HepG2 (cell line): ENCODE results near the gene ZFHX3. TPM values are rescaled to one million over a fixed set of nuclear protein-coding genes. Genes with fewer than 3 reads are reported as not detected.
A peak's percentile ranks its signal among the peaks of the same experiment; 100 is the strongest.

Experiments
- AGO2 ChIP-seq: fragments of 200-400 bp; formaldehyde crosslinking; optimal IDR thresholded peaks from 2 replicates; pipeline ENCODE3; 2017; ENCODE audit warnings: mild to moderate bottlenecking, low read depth, low read length, moderate library complexity
- BCL6 ChIP-seq: IDR thresholded peaks from 2 replicates; pipeline ENCODE4 v1.6.1; 2016; ENCODE audit warnings: missing genetic modification reagents, missing compliant biosample characterization
- CAMTA2 ChIP-seq: sonication (generic); formaldehyde crosslinking; IDR thresholded peaks from 2 replicates; pipeline ENCODE4 v1.4.0; 2020; ENCODE audit warnings: mild to moderate bottlenecking, missing genetic modification reagents, borderline replicate concordance
- FIP1L1 ChIP-seq: fragments of 200-400 bp; formaldehyde crosslinking; IDR thresholded peaks from 2 replicates; pipeline ENCODE4 v1.6.1; 2018; ENCODE audit warnings: low read depth, mild to moderate bottlenecking, low read length, moderate library complexity, borderline replicate concordance; ENCODE audit not compliant: insufficient read depth
- FOSL2 ChIP-seq: sonication (generic); formaldehyde crosslinking; IDR thresholded peaks from 2 replicates; pipeline ENCODE4 v1.4.0; 2020; ENCODE audit warnings: missing genetic modification reagents
- FOXO1 ChIP-seq: sonication (generic); formaldehyde crosslinking; IDR thresholded peaks from 2 replicates; pipeline ENCODE4 v1.4.0; 2020; ENCODE audit warnings: missing genetic modification reagents
- GATA4 ChIP-seq: sonication (generic); IDR thresholded peaks from 2 replicates; pipeline ENCODE4 v1.6.1; 2016; ENCODE audit warnings: antibody characterized with exemption, low read depth, borderline replicate concordance
- GTF2F1 ChIP-seq: fragments of 150-350 bp; IDR thresholded peaks from 2 replicates; pipeline ENCODE4 v1.6.1; 2014; ENCODE audit warnings: low read length
- HOXA3 ChIP-seq: sonication (generic); formaldehyde crosslinking; IDR thresholded peaks from 2 replicates; pipeline ENCODE4 v1.5.0; 2020; ENCODE audit warnings: missing genetic modification reagents
- KLF11 ChIP-seq: IDR thresholded peaks from 2 replicates; pipeline ENCODE4 v1.6.1; 2016; ENCODE audit warnings: missing compliant biosample characterization
- MEF2D ChIP-seq: sonication (generic); formaldehyde crosslinking; IDR thresholded peaks from 2 replicates; pipeline ENCODE4 v1.5.1; 2020; ENCODE audit warnings: mild to moderate bottlenecking, missing genetic modification reagents
- MYNN ChIP-seq: sonication (generic); formaldehyde crosslinking; IDR thresholded peaks from 2 replicates; pipeline ENCODE4 v1.4.0; 2020; ENCODE audit warnings: mild to moderate bottlenecking, low read depth, missing genetic modification reagents
- NFKBIZ ChIP-seq: IDR thresholded peaks from 2 replicates; pipeline ENCODE4 v1.6.1; 2018; ENCODE audit warnings: missing genetic modification reagents, missing compliant biosample characterization
- SMAD3 ChIP-seq: sonication (generic); formaldehyde crosslinking; IDR thresholded peaks from 2 replicates; pipeline ENCODE4 v1.4.0; 2020; ENCODE audit warnings: missing genetic modification reagents
- TP53 ChIP-seq: sonication (generic); formaldehyde crosslinking; conservative IDR thresholded peaks from 2 replicates; pipeline ENCODE4 v1.4.0; 2020; ENCODE audit warnings: missing genetic modification reagents
- ZC3H13 ChIP-seq: sonication (generic); formaldehyde crosslinking; IDR thresholded peaks from 2 replicates; pipeline ENCODE4 v1.8.1; 2023; ENCODE audit warnings: mild to moderate bottlenecking, missing genetic modification reagents, moderate library complexity
- ZMYM2 ChIP-seq: sonication (generic); formaldehyde crosslinking; IDR thresholded peaks from 2 replicates; pipeline ENCODE4 v1.8.0; 2022; ENCODE audit warnings: mild to moderate bottlenecking, missing genetic modification reagents
- ZNF101 ChIP-seq: sonication (generic); formaldehyde crosslinking; IDR thresholded peaks from 2 replicates; pipeline ENCODE4 v1.4.0; 2020; ENCODE audit warnings: mild to moderate bottlenecking, low read depth, missing genetic modification reagents, borderline replicate concordance
- ZNF234 ChIP-seq: sonication (generic); formaldehyde crosslinking; conservative IDR thresholded peaks from 2 replicates; pipeline ENCODE4 v1.5.1; 2020; ENCODE audit warnings: mild to moderate bottlenecking, missing genetic modification reagents
- ZNF333 ChIP-seq: sonication (generic); formaldehyde crosslinking; IDR thresholded peaks from 2 replicates; pipeline ENCODE4 v1.4.0; 2020; ENCODE audit warnings: mild to moderate bottlenecking, missing genetic modification reagents, borderline replicate concordance
- ZNF468 ChIP-seq: sonication (generic); formaldehyde crosslinking; IDR thresholded peaks from 2 replicates; pipeline ENCODE4 v1.8.0; 2022; ENCODE audit warnings: mild to moderate bottlenecking, moderate library complexity, missing genetic modification reagents
- ZNF547 ChIP-seq: sonication (generic); formaldehyde crosslinking; IDR thresholded peaks from 2 replicates; pipeline ENCODE4 v1.5.1; 2020; ENCODE audit warnings: mild to moderate bottlenecking, missing genetic modification reagents
- ZNF788 ChIP-seq: sonication (generic); formaldehyde crosslinking; IDR thresholded peaks from 2 replicates; pipeline ENCODE4 v1.5.0; 2020; ENCODE audit warnings: mild to moderate bottlenecking, missing genetic modification reagents, borderline replicate concordance
- ZSCAN20 ChIP-seq: sonication (generic); formaldehyde crosslinking; IDR thresholded peaks from 2 replicates; pipeline ENCODE4 v1.4.0; 2020; ENCODE audit warnings: missing genetic modification reagents, mild to moderate bottlenecking, borderline replicate concordance
- polyA plus RNA-seq, 8 experiments: library from polyadenylated mRNA; depleted of rRNA in 3 of 8; stranded (reverse) in 7 of 8; unstranded in 1 of 8; fragments of >200 nt; fragmentation: Illumina TruSeq in 4 of 8; extraction: Trizol in 4 of 8; gene quantifications; 2 replicates each; pipeline versions ENCODE4 v1.2.1 to v1.2.3, GENCODE V29; 2011 to 2016; ENCODE audit warnings: low read depth in 4 of 8, missing spikeins in 1 of 8, mixed read lengths in 1 of 8; ENCODE audit not compliant: insufficient read depth in 1 of 8
- total RNA-seq, 5 experiments: library from RNA; depleted of rRNA; stranded (reverse); fragments of >200 nt; fragmentation: Illumina TruSeq; extraction: Trizol; gene quantifications; 2 replicates each; pipeline ENCODE4 v1.2.3, GENCODE V29; 2016; ENCODE audit warnings: low read depth in 1 of 5
- TF ChIP-seq, protein P1 (sequence below): sonication (generic); formaldehyde crosslinking; IDR thresholded peaks from 2 replicates; pipeline ENCODE4 v1.5.0; 2020; ENCODE audit warnings: missing genetic modification reagents
- TF ChIP-seq, protein P2 (sequence below): sonication (generic); formaldehyde crosslinking; IDR thresholded peaks from 2 replicates; pipeline ENCODE4 v1.4.0; 2020; ENCODE audit warnings: missing genetic modification reagents, borderline replicate concordance

The ZFHX3 gene
- total and polyA plus RNA-seq, 2 of the 13 experiments (the other 11 are each of a cell fraction or from before 2014, with no cell fraction given) = 5.0 to 6.0 TPM

DNA sequence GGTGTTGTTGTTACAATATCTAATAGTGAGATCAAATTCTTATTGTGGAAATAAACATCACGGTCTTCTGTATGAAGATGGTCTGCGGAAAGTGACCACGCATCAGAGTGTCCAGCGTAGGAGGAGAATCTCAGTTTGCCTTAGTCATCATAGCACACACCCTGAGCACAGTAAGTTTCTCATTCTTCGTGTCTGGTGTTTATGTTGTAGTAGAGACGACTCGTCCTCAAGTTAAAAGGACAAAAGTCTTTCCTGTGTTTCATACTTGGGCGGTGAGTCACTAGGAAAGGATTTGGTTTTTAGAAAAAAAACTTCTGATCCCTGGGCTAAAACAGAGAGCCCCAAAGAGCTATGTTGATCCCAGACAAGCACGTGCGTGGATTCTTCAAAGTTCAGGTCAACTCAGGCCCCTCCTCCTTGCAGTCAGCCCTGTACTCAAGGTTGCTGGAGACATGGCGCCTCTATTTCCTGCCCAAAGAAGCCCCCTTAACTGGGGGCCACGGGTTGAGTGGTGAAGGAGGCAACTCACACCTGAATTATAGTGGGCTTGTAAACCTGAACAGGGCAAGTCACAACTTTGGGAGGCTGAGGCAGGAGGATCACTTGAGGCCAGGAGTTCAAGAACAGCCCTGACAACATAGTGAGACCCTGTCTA, 170.4 kb downstream of the ZFHX3 start (continued):
- TF ChIP-seq ZMYM2 (CRISPR knock-in tag) (peak; percentile 78; the same call in 1 of the 2 replicates), FOXO1 (CRISPR knock-in tag) (peak; percentile 86), GTF2F1 (no peak), CAMTA2 (CRISPR knock-in tag) (no peak), BCL6 (CRISPR knock-in tag) (peak; percentile 87), ZSCAN20 (CRISPR knock-in tag) (no peak), KLF11 (CRISPR knock-in tag) (0 out of 2 replicates have a peak, but pooled peaks have one; percentile 56), HOXA3 (no peak; the same call in 1 of the 2 replicates), NFKBIZ (CRISPR knock-in tag) (peak; percentile 62; the same call in 1 of the 2 replicates), MYNN (no peak), ZNF468 (no peak), ZNF547 (peak; percentile 67), GATA4 (0 out of 2 replicates have a peak, but pooled peaks have one; percentile 34), ZNF333 (CRISPR knock-in tag) (no peak), ZNF234 (CRISPR knock-in tag) (no peak), FIP1L1 (no peak), ZC3H13 (CRISPR knock-in tag) (no peak), MEF2D (CRISPR knock-in tag) (peak; percentile 76; the same call in 1 of the 2 replicates), ZNF101 (no peak), SMAD3 (peak; percentile 84), ZNF788 (CRISPR knock-in tag) (no peak), FOSL2 (CRISPR knock-in tag) (peak; percentile 99), TP53 (CRISPR knock-in tag) (no peak), AGO2 (no peak)
- TF ChIP-seq, protein P1, sequence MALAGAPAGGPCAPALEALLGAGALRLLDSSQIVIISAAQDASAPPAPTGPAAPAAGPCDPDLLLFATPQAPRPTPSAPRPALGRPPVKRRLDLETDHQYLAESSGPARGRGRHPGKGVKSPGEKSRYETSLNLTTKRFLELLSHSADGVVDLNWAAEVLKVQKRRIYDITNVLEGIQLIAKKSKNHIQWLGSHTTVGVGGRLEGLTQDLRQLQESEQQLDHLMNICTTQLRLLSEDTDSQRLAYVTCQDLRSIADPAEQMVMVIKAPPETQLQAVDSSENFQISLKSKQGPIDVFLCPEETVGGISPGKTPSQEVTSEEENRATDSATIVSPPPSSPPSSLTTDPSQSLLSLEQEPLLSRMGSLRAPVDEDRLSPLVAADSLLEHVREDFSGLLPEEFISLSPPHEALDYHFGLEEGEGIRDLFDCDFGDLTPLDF (CRISPR knock-in tag) = no peak
- TF ChIP-seq, protein P2, sequence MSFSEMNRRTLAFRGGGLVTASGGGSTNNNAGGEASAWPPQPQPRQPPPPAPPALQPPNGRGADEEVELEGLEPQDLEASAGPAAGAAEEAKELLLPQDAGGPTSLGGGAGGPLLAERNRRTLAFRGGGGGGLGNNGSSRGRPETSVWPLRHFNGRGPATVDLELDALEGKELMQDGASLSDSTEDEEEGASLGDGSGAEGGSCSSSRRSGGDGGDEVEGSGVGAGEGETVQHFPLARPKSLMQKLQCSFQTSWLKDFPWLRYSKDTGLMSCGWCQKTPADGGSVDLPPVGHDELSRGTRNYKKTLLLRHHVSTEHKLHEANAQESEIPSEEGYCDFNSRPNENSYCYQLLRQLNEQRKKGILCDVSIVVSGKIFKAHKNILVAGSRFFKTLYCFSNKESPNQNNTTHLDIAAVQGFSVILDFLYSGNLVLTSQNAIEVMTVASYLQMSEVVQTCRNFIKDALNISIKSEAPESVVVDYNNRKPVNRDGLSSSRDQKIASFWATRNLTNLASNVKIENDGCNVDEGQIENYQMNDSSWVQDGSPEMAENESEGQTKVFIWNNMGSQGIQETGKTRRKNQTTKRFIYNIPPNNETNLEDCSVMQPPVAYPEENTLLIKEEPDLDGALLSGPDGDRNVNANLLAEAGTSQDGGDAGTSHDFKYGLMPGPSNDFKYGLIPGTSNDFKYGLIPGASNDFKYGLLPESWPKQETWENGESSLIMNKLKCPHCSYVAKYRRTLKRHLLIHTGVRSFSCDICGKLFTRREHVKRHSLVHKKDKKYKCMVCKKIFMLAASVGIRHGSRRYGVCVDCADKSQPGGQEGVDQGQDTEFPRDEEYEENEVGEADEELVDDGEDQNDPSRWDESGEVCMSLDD (CRISPR knock-in tag) = no peak; the same call in 1 of the 2 replicates
